Glomerular endothelial cell (primary cell): ENCODE measurements around the gene JARID2. TPM values are rescaled to one million over a fixed set of nuclear protein-coding genes. Genes with fewer than 3 reads are reported as not detected.
"Not testable (repeated sequence)": the region's sequence is repeated elsewhere in the genome, so short reads cannot be mapped to it uniquely, and the experiment has no call there.

Experiments
- DNase-seq: peaks from one replicate; pipeline ENCODE4 v3.0.0-alpha.2; 2011; ENCODE audit warnings: low read depth, low spot score; ENCODE audit errors: extremely low read depth
- total RNA-seq: library from RNA; depleted of rRNA; stranded (reverse); fragments of >200 nt; gene quantifications from 2 replicates; pipeline ENCODE4 v1.2.3, GENCODE V29; 2015

Gene JARID2
- total RNA-seq, 1 donor from 2014 or later, result 16.7 TPM

DNA sequence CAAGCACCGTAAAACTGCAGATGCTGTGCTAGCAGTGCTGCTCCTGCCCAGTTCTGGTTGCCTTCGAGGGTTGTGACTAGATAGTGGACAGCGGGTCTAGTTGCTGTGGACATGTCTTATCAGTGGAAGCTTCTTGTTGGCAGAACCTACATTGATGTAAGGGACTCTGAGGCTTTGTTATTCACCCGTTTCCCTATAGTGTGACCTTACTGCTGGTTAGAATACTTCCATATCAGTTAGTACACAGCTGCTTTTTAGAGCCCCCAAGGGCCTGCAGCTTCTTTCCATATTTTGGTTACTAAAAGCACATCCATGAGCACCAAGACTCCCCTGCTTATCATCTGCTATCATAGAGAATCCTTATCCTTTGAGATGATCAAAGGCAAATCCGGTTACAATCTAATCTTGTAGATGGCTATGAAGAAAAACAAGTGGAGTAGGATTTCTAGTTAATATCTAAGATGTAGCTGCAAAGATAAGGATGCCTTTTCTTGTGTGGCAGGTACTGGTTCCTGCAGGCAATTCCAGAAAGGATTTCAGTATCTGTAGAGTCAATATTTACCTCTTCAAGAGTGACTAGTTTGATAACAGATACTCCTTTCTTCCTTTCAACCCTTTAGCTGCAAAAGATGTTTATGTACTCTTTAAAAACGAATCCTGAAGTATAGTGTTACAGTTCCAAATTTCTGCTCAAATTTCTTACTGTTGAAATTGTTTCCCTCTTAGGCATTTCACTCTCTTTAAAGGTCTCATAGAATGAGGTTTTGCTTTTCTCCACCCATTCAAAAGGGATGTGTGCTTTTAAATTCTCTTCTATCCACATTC, 163.6 kb downstream of the JARID2 start:
- DNase-seq, result no peak

DNA sequence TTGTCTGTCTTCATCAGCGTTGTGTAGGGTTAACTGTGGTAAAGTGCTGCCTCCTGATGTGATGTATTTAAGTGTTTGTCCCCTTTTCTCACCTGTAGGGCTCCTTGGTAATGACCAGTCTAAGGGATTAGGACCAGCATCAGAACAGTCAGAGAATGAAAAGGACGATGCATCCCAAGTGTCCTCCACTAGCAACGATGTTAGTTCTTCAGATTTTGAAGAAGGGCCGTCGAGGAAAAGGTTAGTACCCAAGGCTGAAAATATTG, 164.2 kb downstream of the JARID2 start:
- no peak for DNase-seq

DNA sequence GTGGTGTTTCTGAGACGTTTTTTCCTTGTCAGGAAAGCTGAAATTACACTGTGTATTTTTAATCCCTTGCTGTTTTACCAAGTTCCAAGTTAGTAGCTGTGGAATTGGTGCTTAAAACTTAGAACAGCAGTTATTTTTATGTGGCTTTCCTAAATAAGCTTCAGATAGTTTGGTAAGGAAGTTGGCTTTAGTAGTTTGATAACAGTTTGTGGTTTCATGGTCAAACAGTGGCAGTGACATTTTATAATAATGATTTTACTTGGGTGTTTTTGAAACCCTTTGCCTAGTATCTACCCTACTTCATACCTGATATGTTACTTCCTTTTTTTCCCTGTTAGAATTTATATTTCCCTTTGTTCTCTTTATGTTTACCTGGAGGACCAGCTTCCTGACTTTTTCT, 164.9 kb downstream of the JARID2 start:
- DNase-seq, result no peak

- DNase-seq, result no peak
Observed at GRCh38 chr6:15411766-15412165, 165.9 kb downstream of the JARID2 start.

DNA sequence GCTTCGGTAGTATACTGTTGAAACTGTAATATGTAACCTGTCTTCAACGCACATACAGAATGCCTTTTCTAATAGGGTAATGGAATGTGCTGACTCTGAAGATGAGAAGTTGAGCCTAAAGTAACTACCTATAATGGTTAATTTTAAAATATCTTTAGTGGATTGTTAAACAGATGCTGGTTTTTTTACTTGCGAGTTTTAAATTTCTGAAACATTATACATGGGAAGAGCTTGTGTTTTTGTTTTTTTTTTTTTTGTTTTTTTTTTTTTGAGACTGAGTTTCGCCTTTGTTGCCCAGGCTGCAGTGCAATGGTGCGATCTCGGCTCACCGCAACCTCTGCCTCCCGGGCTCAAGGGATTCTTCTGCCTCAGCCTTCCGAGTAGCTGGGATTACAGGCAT, 166.9 kb downstream of the JARID2 start:
- DNase-seq, result no peak

DNA sequence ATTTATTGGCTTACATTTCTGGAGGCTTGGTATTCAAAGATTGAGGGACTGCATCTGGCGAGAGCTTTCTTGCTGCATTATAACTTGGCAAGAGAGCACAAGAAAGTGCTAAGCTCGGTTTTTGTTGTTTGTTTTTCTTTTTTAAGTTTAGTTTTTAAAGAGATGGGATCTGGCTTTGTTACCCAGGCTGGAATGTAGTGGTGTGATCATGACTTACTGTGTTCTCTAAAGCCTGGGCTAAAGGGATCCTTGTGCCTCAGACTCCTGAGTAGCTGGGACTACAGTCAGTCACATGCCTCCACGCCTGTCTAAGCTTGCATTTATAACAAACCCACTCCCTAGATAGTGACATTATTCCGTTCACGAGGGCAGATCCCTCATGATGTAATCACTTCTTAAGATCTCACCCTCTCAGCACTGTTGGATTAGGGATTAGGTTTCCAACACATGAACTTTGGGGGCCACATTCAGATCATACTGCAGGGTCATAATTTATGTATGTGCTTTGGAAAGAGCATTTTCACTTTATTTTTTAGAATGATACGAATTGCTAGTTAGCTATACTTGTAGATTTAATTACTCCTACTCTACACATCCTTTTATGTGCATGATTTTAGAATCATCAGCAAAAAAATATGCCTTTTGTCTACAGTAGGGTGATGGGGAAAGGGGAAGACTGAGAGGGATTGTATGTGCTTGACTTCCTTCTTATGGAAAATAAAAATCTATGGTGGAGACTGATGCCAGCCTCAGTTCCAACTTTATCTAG, 167.8 kb downstream of the JARID2 start:
- DNase-seq, result no peak

DNA sequence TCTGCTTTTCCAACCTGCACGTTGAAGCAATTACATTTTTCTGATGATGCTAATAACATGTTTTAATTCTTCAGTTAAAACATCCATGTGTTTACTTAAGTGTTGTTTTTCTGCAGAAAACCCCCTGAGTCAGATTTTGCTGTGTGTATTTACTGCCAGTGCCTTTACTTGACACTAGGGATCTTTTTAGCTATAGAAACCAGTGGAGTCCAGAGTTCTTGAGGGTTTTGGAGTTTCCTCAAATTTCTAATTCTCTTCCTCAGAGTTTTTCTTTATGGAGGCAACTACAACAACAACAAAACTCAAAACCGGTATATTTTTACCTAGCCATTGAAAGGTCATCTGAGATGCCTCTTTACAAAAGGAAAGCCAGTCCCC, 168.4 kb downstream of the JARID2 start:
- no peak for DNase-seq

DNA sequence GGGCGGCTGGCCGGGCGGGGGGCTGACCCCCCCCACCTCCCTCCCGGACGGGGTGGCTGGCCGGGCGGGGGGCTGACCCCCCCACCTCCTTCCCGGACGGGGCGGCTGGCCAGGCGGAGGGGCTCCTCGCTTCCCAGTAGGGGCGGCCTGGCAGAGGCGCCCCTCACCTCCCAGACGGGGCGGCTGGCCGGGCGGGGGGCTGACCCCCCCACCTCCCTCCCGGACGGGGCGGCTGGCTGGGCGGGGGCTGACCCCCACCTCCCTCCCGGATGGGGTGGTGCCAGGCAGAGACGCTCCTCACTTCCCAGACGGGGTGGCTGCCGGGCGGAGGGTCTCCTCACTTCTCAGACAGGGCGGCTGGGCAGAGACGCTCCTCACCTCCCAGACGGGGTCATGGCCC, 169.8 kb downstream of the JARID2 start:
- not testable (repeated sequence) for DNase-seq

- no peak for DNase-seq
Observed at GRCh38 chr6:15416932-15417509, 171.2 kb downstream of the JARID2 start.

GRCh38 chr6:15417811-15418210, 171.9 kb downstream of the JARID2 start:
- no peak for DNase-seq

GRCh38 chr6:15419493-15419892, 173.6 kb downstream of the JARID2 start:
- no peak for DNase-seq

DNA sequence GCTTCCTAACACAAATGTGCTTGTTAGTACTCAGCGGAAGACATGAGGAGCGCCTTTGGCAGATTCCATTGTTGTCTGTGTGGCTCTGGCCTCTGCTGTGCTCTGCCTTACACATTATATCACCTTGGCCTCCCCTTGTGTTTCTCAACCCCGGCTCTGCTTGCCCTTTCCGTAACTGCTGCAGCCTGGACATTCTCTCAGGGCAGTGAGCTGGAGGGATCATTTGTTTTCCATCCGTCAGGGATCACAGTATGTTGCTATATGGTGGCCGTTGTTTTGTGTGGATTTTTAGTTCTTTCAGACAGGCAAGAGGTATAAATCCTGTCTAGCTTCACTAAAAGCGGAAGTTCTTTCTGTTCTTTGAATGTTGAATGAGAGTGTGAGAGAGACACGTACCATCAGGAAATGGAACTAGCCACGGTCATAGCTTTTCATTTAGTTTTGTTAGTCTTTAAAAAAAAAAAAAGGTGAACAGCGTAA, 175.1 kb downstream of the JARID2 start:
- DNase-seq, result no peak

- DNase-seq, result no peak
Observed at GRCh38 chr6:15421945-15422733, 176.3 kb downstream of the JARID2 start.

DNA sequence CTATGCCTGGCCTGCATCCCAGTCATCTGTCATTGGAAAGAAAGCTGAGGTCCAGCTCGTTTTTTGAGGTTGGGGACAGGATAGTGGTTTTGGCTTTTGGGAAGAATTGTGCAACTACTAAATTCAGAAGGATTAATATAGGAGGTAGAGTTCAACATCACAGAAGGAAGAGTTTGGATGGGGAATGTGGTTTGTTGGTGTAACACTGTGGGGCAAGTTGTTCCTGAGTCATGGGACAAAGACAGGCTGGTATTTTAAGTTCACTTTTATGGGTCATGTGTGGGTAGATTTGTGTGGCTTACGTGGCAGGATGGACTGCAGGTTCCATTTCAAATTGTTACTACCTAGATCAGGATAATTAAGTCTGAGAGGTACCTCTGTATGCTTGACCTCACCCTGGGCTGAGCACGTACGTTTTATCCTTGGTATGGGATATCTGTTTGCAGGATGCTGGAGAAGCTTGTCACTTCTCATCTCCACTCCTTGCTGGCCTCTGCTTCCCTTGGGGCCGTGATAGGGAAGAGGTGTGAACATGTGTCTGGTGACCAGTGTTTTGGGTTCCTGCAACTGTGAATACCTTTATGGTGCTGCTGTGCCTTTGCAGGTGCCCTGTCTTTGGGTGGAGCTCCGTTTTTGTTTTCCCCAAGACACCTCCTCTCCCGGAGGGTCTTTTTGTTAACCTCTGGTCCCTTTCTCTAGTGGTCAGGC, 177.6 kb downstream of the JARID2 start:
- no peak for DNase-seq

GRCh38 chr6:15425947-15426346, 180.1 kb downstream of the JARID2 start:
- no peak for DNase-seq

- no peak for DNase-seq
Observed at GRCh38 chr6:15426395-15426794, 180.5 kb downstream of the JARID2 start.

- DNase-seq, result no peak
Observed at GRCh38 chr6:15426901-15427300, 181.0 kb downstream of the JARID2 start.

- DNase-seq, result no peak
Observed at GRCh38 chr6:15427331-15428070, 181.6 kb downstream of the JARID2 start.

GRCh38 chr6:15429141-15430110, 183.6 kb downstream of the JARID2 start:
- no peak for DNase-seq
